Measurements from ENCODE around the gene UXS1.
"Not testable (repeated sequence)": the region's sequence is repeated elsewhere in the genome, so short reads cannot be mapped to it uniquely, and the experiment has no call there.

The UXS1 gene

DNA sequence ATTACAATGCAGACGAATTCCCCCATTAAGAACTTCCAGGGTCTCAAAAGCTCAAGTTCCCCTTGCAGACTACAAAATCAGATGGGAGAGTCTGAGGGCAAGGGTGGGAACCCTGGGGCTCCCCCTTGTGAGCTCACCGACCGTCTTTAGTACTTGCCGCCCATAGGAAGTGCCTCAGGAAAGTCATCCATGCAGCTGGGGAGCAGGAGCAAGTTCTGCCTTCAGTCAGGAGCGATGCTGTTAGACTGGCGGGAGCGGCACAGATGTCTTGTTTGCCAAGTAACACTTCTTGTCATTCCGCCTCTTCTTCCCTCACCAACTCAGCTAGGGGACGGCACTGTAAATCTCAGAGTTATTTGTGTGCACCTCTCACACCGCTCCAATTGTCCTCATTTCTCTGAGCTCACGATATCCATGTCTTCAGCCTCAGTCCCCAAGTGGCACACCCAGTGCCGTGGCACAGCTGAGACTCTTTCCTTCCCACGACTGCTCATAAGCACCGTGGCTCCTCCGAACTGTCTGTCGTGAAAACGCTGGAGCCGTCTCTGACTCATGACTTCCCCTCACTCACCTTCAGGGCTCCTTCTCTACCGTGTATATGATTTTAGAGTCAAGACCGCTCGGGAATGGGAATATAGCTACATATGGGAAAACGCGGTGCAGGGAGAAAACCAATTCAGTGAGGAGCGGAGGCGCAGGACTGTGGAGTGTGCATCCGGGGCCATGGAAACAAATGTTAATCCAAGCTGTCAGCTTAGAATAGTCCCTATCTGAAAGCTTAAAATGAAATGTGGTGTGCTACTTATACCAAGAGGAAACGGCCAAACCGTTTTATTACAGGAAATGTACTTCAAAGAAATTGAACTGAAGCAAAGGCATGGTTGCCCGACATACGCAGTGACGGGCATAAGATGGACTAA is 34.0 kb downstream of the UXS1 start:
- DNase-seq = no peak

DNA sequence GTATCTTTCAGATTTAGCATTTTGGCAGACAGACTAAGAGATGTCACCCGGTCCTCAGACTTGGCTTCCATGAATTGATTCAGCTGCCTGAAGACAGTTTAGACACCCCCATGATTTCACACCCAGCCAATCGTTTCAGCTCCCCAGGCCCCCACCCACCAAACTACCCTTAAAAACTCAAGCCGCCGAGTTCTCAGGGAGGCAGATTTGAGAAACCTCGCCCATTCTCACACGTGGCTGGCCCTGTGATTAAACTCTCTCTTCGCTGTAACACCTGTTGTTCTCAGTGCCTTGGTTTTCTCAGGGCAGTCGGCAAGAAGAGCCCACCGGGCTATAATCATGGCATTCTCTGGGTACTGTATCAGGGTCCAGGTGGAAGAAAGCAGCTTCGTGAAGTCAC is 35.2 kb downstream of the UXS1 start:
- DNase-seq = no peak

DNA sequence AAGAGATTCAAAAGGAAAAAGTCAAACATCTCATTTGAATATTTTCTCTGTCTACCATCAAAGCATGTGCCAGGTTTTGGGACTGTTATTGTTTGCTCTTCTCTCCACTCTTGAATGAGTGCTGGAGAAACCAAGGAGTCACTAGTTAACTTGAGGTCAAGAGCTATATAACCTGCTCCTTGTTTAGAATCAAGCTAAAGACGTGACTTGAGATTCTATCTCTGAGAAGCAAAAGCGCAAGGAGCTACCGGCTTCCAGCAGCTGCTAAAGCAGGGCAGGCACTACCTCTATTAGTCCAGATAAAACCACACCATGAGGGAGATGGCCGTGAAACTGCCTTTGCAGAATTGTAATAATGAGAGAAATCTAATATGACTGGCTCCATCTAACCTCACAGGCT is 36.0 kb downstream of the UXS1 start:
- no peak for DNase-seq

DNA sequence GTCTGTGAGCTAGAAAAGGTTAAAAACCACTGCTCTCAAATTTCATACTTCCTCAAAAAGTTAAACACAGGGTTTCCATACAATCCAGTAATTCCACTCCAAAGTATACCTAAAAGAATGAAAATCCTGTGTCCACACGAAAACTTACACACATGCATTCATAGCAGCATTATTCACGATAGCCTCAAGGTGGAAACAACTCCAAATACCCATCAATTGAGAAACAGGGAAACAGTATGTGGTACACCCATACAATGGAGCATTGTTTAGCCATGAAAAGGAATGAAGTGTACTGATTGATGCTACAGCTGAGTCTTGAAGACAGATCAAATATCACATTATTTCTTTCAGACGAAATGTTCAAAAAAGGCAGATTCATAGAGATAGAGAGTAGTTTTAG is 36.7 kb downstream of the UXS1 start:
- no peak for DNase-seq

DNA sequence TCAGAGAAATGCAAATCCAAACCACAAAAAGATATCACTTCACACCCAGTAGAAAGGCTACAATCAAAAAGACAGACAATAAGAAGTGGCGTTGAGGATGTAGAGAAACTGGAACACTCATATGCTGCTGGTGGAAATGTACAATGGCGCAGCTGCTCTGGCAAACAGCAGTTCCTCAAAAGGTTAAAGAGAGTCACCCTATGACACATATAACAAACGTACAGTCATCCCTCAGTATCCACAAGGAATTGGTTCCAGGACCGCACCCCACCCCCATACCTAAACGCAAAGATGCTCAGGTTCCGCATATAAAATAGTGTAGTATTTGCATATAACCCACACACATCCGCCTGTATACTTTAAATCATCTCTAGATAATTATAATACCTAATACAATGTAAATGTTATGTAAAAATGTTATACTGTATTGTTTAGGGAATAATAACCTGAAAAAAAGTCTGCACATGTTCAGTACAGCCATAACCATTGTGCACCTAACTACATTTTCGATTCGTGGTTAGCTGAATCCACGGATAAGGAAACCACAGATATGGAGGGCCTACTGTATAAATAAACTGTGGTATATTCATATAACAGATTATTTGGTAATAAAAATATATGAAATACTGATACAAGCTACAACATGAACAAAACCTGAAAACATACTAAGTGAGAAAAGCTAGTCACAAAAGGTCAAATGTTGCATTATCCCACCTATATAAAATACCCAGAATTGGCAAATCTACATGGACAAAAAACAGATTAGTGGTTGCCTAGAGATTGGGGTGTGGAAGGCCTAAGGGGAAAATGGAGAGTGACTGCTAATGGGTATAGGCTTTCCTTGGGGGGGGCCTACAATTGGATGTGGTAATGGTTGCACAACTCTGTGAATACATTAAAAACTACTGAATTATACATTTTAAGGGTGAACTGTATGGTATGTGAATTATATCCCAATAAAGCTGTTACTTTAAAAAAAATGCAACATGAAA is 37.5 kb downstream of the UXS1 start:
- DNase-seq = no peak

DNA sequence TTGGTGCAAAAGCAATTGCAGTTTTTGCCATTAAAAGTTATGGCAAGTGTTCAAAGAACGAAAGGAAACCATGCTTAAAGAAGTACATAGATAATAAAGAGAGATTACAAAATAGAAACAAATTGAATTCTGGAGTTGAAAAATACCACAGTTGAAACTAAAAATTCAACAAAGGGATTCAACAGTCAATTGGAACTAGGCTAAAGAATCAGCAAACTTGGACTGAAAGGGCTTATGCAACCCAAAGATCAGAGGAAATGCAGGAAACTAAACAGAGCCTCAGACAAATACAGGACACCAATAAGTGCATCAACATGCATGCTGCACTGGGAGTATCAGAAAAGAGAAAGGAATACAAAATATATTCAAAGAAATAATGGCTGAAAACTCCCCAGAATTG is 40.3 kb downstream of the UXS1 start:
- no peak for DNase-seq

DNA sequence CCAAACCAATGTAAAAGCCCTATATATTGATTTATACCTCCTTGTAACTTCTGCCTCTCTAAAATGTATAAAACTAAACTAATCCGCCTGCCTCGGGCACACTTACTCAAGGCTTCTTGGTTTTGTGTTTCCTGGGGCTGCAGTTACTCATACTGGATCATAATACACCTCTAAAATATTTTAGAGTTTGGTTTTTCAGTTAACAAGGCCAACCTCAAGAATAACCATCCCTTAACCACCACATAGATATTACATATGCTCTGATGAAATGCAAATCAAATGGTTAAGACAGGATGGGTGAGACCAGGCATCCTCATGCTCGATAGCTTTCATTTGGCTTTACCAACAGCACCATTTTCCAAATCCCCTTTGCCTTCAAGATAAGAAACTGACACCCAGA is 46.4 kb downstream of the UXS1 start:
- no peak for DNase-seq

DNA sequence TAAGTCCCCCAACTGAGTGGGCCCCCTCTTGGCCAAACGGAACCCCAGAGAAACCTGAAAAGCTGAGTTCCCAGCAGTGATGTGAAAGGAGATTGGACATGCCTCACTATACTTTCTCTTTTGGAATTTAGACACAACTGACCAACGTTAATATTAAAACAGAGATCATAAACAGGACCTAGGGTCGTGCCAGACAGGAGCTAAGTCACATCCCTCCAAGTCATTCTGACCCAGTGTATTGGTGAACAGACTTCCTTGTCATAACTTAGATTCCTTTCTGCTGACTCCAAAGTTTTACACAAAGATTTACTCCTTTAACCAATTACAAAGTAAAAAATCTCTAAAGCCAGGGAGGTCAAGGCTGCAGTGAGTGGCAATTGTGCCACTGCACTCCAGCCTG is 46.9 kb downstream of the UXS1 start:
- DNase-seq = no peak

DNA sequence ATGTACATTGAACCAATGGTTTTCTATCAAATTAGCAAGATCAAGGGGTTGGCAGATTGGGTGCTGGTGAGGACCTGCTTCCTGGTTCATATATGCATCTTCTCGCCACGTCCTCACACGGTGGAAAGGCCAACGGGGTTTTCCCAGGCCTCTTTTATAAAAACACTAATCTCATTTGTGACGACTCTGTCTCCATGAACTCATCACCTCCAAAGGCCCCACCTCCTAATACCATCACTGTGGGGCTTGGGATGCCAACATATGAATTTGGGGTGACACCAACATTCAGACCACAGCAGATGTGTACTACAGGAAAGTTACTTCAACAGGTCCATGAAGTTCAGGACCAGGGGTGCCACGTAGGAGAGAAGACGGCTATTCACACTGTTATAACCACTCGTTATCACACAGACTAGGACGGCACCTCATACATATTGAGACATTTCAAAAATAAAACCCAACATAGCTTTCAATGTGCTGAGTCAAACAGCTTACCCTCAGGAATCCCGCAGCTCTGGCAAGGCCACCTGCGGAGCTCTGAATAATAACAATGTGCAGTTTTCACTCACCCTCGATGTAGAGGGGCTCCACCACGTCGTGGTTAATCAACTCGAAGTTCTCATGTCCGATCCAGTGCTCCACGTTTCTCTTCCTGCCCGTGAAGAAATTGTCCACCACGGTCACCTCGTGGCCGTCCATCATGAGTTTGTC is 49.3 kb downstream of the UXS1 start:
- DNase-seq = no peak

DNA sequence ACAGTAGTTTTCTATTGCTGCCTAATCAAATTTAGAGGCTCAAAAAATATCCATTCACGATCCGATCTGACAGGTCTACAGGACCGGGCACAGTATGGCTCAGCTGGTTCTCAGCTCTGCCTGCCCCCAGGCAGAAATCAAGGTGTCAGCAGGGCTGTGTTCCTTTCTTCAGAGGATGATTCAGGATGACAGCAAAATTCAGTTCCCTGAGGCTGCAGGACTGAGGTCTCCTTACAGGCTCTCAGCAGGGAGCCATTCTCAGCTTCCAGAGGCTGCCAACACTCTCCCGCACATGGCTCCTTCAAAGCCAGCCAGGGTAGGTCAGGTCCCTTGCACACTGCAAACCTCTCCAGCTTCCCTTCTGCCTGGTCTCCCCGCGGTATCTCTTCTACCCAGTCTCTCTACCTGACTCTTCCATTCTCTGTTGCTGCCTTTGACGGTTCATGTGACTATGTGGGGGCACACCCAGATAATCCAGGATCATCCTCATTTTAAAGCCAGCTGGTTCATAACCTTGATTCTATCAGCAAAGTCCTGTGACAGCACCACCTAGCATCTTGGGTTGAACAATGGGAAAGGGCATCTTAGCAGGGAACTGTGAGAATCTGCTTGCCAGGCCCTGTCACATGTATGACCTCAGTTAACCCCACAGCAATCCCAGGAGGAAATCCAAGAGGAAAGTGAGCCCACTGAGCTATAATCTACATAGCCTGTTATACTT is 50.4 kb downstream of the UXS1 start:
- DNase-seq = no peak

DNA sequence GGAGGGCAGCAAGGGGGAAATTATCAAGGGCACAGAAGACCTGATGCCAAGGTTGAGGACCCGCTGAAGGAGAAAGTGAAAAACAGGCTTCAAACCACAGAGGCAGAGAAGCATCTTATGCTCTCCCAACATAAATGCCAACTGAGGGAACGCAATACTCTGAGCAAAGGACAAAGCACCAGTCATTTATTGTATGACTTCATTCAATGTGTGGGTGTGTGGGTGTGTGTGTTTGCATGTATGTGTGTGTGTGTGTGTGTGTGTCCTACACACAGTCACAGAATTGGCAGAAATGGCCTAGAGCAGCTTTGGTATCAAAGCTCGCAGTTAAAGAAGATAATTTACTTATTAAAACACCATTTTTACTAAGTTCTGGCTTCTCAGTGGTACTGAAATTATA is 51.4 kb downstream of the UXS1 start:
- DNase-seq = no peak

DNA sequence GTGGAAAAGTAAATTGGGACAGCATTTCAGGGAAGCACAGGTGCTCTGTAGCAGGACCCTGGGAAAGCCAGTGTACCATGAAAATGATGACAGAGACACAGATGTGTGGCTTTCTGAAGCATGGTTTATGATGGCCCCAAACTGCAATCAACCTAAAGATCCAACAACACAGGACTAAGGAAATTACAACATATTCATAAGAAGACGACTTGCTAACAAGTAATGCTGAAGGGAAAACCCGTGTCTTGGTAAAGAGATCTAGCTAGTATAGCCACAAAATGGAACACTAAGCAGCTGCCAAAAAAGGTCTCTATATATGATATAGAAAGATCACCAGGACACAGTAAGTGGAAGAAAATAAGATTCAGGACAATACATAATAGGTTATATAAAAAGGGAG is 53.2 kb downstream of the UXS1 start:
- no peak for DNase-seq

DNA sequence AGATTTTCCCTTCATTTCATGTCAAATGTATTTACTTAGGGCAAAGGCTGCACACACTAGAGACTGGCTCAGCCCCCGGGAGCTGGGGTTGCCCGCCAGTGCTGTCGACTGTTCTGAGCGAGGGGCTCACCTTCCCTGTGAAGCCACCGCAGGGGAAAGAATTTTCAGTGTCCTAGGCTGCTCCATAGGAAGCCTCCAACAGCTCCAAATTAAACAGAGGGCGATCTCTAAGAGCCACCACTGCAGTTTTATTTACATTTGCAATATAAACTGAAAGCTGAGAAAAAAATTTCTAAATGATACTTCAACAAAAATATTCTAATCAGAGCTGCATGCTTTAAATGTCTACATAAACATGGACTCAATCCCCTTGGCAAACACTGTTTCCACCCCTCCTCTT is 54.0 kb downstream of the UXS1 start:
- no peak for DNase-seq

DNA sequence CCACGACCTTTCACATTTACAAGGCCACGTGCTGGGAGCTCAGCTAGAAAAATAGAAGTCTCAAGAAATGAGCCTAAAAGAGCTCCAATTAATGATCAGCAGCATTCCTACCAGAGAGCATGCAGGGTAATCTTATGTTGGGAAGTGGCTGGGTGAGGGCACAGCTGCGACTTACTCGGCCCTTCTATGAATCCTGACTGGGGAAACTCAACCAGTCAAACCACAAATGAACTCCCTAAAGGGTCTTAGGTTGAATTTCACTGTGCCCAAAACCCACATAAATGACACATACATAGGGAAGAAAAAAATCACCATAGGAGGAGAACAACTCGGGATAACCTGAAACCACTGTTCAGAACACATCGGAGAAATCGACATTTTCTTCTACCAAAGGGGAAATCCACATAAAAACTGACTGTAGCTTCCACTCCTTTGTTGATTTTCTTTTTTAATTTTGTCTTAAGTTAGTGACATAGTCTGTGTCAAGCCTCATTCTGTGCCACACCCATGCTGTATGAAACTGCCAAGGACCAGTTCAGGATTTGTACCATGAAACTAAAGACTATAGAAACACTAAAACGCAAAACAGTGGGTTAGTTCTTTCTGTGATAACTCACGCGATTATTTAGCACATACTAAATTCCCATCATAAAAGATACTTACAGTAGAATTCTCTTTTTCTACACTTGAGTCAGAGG is 54.7 kb downstream of the UXS1 start:
- DNase-seq = no peak

DNA sequence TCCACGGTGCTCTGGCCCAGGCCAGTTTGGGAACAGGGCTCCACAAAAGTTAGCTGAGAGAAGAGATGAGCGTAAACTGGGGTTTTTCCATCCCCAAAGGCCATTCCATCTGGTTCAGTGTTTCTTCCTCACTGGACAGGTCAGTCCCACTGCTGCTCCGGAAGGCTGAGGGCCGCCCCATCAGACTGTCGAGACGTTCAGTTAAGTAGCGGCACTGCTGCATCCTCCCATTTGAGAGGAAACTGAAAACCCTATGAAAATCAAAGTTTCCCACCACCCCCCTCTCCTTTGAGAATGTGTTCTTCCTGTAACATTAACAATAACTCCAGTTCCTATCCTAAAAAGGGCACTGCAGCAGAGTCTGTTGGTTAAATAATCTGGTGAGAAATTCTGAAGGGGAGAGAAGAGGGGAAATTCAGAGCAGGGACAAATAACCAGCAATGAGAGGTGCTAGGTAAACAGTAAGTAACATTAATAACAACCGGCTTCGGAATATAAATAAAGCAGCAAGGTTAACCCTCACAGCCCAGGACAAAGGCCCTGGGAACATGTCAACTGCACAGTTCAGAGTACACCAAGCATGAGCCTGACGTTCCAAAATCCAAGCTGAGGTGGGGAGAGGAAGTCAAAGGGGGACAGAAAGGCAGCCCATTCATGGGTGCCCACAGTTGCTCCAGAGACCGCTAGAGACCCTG is 55.4 kb downstream of the UXS1 start:
- DNase-seq = no peak

DNA sequence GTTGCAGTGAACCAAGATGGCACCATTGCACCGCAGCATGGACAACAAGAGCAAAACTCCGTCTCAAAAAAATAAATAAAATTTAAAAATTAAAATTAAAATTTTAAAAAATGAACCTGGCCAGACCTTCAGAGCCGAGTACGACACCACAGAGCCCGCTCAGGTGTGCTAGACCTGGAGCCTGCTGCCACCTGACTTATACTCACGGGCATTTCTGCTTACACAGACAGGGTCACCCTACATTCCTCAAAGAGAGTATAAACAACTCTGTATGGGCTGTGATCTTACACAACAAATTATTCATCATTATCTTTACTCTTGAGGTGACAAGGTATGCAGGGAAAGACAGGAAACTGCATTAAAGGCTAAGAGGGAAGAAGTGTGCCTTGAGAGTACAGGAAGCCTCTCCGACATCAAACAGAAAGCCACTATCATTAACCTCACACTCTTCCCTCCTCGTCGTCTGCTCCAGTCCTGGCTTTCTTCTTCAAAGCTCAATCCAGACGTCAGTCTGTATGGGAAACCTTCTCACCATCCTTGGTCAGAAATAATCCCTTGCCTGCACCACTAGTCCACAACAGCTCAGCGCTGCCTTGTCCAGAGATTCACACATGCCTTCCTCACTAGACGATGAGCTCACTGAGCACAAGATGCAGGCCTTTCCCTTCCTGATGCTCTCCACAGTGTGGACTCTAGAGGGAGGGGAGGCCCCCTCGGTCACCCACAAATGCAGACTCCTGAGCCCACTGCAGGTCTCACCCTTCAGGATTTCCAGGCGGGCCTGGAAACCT is 56.2 kb downstream of the UXS1 start:
- DNase-seq = no peak

DNA sequence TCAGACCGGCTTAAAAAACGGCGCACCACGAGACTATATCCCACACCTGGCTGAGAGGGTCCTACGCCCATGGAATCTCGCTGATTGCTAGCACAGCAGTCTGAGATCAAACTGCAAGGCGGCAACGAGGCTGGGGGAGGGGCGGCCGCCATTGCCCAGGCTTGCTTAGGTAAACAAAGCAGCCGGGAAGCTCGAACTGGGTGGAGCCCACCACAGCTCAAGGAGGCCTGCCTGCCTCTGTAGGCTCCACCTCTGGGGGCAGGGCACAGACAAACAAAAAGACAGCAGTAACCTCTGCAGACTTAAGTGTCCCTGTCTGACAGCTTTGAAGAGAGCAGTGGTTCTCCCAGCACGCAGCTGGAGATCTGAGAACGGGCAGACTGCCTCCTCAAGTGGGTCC is 62.9 kb downstream of the UXS1 start:
- DNase-seq = not testable (repeated sequence)

DNA sequence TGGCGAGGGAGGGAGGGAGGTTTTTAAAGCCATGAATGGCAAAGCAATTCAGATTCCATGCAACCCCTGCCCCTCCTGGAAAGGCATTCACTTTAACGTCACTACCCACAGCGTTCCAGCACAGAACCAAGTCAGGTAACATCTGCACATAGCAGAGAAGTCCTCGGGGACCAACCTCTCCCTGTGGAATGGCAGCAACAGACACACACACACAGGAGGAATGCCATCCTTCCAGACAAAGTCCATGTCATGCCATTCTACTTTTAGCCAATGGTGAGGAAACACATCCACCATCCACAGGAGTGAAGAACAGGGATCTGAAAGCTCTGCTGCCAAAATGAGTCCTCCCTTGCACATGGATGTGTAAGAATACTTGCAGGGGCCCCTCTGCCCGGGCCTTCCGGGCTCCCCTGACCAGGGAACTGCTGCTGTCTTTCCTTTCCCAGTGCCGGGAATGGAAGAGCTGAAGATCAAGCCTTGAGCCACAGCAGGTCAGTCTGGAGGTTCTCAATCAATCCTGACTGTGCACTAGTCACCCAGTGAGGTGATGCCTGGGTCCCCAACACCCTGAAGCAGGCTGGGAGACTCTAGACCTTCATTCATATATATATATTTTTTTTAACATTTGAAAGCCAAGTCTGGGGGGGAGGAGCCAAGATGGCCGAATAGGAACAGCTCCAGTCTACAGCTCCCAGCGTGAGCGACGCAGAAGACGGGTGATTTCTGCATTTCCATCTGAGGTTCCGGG is 63.7 kb downstream of the UXS1 start:
- DNase-seq = no peak

DNA sequence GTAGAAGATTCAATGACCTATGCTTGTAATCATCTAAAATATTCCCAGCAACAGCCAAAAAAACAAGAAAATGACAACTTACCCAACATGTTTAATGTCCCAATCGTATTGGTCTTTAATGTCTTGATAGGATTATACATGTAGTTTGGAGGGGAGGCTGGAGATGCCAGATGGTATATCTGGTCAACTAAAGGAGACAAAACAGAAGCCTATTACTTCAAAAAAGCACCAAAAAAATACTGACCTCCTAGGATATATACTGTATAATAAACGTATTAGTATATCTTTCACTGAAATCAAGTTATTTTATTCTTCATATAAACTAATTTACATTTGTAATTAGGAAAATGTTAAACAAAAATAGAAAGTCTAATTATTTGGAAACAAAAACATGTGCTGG is 64.5 kb downstream of the UXS1 start:
- no peak for DNase-seq

DNA sequence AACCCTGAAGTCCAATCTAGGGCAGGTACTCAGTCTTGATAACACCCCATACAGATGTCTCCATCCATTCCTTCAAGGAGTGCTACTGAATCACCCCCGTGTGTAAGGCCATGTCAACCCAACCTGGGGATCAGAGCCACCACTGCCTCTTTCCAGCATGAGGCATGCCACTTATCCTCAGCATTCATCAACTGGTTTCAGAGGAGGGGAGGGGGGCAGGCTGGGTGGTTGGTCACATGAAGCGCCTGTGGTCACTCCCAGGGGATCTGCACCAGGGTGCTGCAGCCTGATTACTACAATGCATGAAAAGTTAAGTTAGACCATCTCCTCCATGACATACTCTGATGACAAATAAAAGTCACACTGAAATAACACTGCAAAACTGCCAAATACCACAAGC is 65.0 kb downstream of the UXS1 start:
- DNase-seq = no peak

All from hippocampal formation (tissue), 2 donors.